Dedifferentiated amniotic fluid mesenchymal stem cell (primary cell): ENCODE results near the gene DYNLT2B.
A peak's percentile ranks its signal among the peaks of the same experiment; 100 is the strongest.
"Not testable (repeated sequence)": the region's sequence is repeated elsewhere in the genome, so short reads cannot be mapped to it uniquely, and the experiment has no call there.

Experiments
- DNase-seq: peaks from one replicate; pipeline ENCODE4 v3.0.0-alpha.2; 2016; ENCODE audit errors: extremely low spot score

The DYNLT2B gene

GRCh38 chr3:196272826-196273225, 45.2 kb downstream of the DYNLT2B start:
- DNase-seq, result no peak

- DNase-seq, result no peak
Measured at GRCh38 chr3:196270499-196270898, 47.5 kb downstream of the DYNLT2B start.

- DNase-seq, result peak; percentile 44
Measured at GRCh38 chr3:196268284-196269163, 49.5 kb downstream of the DYNLT2B start.

GRCh38 chr3:196263819-196264218, 54.2 kb downstream of the DYNLT2B start:
- no peak for DNase-seq

GRCh38 chr3:196260784-196261183, 57.3 kb downstream of the DYNLT2B start:
- no peak for DNase-seq

- no peak for DNase-seq
Measured at GRCh38 chr3:196255776-196256175, 62.3 kb downstream of the DYNLT2B start.

GRCh38 chr3:196254376-196255283, 63.4 kb downstream of the DYNLT2B start:
- no peak for DNase-seq

GRCh38 chr3:196251918-196252317, 66.1 kb downstream of the DYNLT2B start:
- DNase-seq, result no peak

GRCh38 chr3:196246612-196247308, 71.3 kb downstream of the DYNLT2B start:
- no peak for DNase-seq

GRCh38 chr3:196244166-196244565, 73.9 kb downstream of the DYNLT2B start:
- DNase-seq, result not testable (repeated sequence)

GRCh38 chr3:196241704-196242103, 76.3 kb downstream of the DYNLT2B start:
- DNase-seq, result no peak
